GM21367 (cell line): Measurements from ENCODE around the gene FAM98B.
"Not testable (repeated sequence)": the region's sequence is repeated elsewhere in the genome, so short reads cannot be mapped to it uniquely, and the experiment has no call there.

Source experiments
- ATAC-seq: cut with Tn5 transposase; IDR thresholded peaks from one replicate; pipeline ENCODE4 v1.9.1; 2021; ENCODE audit not compliant: unreplicated experiment

The FAM98B gene

GRCh38 chr15:38453971-38454695, at the start of gene FAM98B:
FAM98B (plus strand) TSS chr15:38454127; CDS start chr15:38454162, 35 bp downstream.
- ATAC-seq, result peak; percentile 91

DNA sequence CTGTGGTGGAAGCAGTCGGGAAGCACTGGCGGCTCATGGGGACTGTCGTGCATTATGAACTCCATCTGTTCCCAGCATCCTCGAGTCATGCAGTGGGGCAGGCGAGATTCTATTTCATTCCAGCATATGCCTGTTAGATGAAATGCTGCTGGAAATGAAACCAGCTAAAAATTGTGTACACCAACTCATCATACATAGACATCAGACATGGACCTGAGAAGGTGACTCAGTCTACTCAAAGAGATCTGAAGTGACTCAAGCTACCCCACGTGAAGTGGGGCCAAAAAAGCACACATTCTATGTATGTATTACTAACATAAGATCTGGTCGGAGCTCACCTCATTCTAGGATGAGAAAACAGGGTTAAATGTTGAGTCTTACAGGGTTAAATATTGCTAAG, 47.5 kb upstream of the FAM98B start:
- ATAC-seq, result no peak

DNA sequence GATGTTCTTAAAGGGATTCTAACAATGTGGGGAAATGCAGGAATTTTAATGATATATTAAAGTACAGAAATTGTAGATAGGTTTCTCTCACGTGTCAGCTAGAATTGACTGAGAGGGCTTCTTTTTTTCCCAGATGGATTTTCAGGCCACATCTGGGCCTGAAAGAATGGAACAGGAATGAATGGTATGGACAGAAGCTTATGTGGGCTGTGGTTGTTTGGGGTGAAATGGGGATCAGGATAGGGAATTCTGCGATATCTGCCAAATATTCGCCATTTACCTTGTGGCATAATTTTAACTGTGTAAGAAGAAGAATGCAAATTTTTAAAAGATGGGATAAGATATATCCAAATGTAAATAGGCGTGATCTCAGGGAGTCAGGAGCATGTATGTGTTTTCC, 45.4 kb upstream of the FAM98B start:
- ATAC-seq, result no peak

GRCh38 chr15:38411902-38412301, 42.0 kb upstream of the FAM98B start:
- no peak for ATAC-seq

DNA sequence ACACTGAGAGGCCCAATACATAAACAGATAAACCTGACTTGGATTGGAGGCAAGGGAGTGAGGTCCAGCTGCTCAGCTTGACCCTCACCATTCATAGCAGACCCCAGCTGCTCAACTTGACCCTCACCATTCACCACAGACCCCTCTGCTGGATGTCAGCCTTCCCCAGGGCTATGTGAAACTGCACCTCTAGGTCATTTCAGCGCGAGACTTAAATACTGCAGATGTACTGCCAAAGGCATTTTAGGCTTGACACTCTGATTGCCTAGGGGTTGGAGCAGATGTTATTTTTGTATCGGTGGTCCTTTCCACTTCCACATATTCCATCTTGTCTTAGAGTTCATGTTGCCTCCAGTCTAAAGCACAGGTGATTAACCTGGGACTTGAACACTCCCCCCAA, 41.5 kb upstream of the FAM98B start:
- ATAC-seq, result no peak

DNA sequence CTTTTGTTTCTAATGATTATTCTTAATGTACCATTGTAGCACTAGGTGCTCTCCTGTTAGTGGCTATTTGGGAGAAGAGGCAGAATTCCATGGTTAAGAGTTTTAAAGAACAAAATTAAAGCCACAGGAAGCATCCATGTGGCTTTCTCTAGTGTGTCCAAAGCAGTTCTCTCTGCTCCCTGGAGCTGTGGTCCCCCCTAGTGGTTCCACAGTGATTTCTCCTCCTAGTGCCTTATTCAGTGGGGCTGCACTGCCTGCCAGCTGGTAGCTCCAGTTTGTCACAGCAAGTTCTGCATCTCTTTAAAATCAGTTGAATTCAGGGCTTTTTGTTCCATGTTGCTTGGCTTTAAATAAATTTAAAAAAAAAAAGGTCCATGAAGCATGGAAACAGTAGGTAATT, 39.6 kb upstream of the FAM98B start:
- no peak for ATAC-seq

GRCh38 chr15:38421069-38421690, 32.7 kb upstream of the FAM98B start:
- ATAC-seq, result no peak

- ATAC-seq, result peak; percentile 66
Measured at GRCh38 chr15:38424101-38424552, 29.8 kb upstream of the FAM98B start.

- ATAC-seq, result no peak
Measured at GRCh38 chr15:38425269-38425668, 28.7 kb upstream of the FAM98B start.

DNA sequence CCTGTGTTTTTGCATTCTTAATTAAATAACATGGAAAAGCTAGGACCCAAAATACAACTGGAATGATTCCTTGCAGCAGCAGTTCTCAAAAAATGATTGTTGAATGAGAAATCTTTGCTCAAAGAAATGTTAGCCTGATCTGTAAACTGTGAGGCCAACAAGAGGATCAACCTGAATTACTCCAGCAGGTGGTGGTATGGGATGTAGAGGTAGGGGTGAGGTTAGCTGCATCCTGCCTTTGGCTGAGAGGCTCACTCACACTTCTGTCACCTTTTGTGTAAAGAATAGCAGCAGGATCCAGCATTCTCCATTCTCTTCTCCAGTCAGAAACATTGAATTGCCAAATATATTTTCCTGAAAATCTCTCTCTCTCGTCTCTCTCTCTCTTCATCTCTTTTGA, 26.5 kb upstream of the FAM98B start:
- ATAC-seq, result no peak

- no peak for ATAC-seq
Measured at GRCh38 chr15:38430106-38430760, 23.7 kb upstream of the FAM98B start.

- no peak for ATAC-seq
Measured at GRCh38 chr15:38436993-38437392, 16.9 kb upstream of the FAM98B start.

- not testable (repeated sequence) for ATAC-seq
Measured at GRCh38 chr15:38437603-38438002, 16.3 kb upstream of the FAM98B start.

DNA sequence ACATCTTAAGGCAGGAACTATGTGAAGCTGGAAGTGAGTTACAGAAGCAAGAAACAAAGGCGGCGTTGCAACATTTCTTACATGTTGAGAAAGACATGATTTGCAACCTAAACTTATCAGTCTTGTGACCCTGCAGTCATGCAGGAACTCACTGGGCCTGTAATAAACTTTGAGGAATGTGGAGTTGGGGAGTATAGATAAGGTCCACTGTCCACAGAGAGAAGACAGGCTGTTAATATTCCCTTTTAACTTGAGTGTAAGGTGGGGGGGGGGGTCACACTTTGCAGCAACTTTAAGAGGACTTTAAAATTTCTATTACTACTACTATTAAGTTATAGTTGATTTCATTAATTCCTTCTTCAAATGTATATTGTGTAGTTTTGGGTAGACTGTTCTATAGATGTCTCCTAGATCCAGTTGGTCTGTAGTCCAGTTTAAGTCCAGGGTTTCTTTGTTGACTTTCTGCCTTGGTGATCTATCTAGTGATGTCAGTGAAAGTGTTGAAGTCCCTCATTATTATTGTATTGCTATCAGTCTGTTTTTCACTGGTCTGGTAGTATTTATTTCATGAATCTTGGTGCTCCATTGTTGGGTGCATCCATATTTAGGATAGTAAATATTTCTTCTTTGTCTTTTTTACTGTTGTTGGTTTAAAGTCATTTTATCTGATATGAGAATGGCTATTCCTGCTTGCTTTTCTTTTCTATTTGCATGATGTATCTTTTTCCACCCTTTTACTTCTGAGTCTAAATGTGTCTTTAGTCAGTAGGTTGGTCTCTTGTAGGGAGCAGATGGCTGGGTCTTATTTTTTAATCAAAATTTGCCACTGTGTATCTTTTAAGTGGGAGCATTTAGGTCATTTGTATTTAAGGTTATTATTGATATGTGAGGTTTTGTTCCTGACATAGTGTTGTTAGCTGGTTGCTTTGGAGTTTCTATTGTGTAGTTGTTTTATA, 15.6 kb upstream of the FAM98B start:
- ATAC-seq, result no peak

GRCh38 chr15:38440353-38441129, 13.4 kb upstream of the FAM98B start:
- no peak for ATAC-seq

DNA sequence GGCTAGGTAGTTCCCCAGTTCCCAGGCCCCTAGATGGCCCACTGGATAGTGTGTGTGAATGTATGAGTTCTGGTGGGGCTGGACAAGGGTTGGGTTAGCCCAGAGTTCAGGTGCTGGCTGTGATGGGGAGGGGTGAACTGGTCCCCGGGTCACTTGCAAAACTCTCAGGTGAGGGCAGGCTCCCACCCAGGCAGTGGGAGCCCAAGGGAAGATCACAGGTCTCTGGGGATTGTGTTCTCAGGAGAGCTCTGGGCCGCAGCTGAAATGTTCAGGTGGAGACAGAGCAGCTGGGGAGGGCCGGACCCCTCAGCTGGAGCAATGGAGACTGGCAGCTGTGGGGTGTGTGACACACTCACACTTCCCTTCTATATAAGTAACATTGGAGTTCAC, 12.8 kb upstream of the FAM98B start:
- no peak for ATAC-seq

DNA sequence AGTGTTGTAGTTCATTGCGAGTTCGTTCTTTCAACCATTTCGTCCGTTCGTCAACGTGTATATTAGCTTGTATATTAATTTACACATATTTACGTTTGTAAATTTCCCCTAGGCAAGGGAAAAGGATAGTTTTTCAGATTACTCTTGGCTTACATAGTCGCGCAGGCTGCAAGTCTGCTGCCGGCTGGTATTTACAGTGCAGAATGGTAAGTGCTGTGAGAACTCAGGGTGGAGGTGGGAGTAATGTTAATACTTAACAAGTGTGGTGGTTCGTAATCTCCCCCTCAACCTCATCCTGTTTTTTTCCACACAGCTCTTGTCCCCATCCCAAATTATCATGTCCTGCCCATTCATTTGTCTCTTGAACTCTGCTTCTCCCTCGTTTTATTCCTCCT, 766 bp downstream of the FAM98B start:
- no peak for ATAC-seq

- no peak for ATAC-seq
Measured at GRCh38 chr15:38455092-38455491, 1.2 kb downstream of the FAM98B start.

DNA sequence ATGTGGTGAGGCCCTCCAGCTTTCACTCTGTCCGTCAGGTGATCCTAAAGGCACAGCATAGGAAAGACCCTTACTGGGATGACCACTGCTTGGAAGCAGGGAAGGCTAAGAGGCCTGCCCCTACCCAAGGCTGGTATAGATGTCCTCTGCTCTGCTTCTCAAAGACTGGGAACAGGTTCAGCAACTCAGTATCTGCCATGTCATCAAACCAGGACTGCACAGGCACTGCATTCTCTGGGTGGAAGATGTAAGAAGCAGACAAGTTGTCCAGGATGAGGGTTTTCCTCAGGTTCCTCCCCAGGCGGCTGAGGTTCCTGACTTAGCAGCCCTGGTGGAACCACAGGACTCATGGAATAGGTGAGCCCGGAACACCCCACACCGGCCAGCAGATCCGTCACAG, 4.7 kb downstream of the FAM98B start:
- no peak for ATAC-seq

- ATAC-seq, result no peak
Measured at GRCh38 chr15:38459480-38459879, 5.6 kb downstream of the FAM98B start.
